UCSD-AML1 (cell line): Measurements from ENCODE around the gene SHC4.

ENCODE experiments used
- DNase-seq: peaks from one replicate; lab custom pipeline; 2025; ENCODE audit not compliant: unreplicated experiment; lab: John Stamatoyannopoulos, UW

Gene SHC4, protein sequence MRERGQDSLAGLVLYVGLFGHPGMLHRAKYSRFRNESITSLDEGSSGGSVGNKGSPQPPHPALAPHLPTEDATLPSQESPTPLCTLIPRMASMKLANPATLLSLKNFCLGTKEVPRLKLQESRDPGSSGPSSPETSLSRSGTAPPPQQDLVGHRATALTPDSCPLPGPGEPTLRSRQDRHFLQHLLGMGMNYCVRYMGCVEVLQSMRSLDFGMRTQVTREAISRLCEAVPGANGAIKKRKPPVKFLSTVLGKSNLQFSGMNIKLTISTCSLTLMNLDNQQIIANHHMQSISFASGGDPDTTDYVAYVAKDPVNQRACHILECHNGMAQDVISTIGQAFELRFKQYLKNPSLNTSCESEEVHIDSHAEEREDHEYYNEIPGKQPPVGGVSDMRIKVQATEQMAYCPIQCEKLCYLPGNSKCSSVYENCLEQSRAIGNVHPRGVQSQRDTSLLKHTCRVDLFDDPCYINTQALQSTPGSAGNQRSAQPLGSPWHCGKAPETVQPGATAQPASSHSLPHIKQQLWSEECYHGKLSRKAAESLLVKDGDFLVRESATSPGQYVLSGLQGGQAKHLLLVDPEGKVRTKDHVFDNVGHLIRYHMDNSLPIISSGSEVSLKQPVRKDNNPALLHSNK

DNA sequence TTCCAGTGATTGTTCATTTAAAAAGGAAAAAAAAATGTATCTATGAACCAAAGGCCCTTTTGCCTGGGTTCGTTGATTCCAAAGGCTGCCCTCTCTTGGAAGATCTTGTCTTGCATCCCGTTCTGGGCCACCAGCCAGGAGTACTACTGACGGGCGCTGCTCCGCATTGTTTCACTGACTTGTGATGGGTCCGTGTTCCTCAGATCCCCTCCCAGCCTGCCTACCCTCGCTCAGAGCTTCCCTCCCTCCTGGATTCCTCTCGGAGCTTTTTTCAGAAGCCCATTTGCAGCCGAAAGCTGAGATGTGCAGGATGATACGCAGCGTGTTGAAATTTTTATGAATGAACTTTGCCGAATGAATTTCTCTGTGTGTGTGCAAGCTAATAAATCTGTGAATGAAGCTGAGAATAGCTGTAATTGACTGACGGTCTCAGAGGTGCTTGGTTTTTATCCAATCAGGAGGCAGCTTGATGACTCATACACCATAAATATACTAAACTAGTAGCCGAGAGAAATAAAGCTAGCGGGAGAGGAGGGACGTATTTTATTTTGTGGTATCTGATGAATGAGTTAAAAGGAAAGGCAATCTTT lies at the start of gene SHC4:
SHC4 (minus strand) TSS at position 396 of the 590 bp plus-strand sequence. CDS start 904 bp downstream, outside the sequence.
- no peak for DNase-seq

DNA sequence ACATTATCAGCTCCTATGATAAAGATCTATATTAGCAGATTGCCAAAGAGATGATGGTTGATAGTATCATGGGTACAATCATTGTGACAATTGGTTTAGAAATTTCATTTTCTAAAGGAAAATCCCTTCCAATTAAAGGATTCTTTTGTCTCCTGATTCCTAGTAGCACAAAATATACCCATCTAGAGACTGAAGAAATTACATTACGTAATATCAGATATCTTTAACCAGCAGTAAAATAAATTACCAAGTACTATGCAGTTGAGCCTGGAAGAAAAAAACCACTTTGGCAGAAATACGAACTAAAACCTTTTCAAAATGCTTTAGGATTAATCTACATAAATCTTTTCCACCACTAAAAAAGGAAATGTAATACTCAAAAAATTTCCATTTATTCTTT lies 35.6 kb upstream of the SHC4 start:
- no peak for DNase-seq

DNA sequence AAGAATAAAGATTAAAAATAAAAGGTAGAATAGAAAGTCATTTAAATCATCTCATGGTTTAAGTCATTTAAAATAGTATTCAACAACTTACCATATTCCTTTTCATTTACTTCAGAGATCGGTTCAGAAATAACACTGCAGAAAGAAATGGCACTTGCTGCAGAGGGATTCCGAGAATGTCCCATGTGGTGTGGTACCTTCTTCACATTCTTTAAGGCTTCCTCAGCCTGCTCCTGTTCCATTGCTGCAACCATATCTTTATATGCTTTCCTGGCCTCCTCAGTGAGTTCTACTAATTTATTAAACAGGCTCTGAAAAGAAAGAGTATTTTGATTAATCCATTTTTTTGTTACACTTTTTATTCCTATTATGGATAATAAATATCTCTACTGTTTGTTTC lies 32.6 kb upstream of the SHC4 start:
- no peak for DNase-seq

DNA sequence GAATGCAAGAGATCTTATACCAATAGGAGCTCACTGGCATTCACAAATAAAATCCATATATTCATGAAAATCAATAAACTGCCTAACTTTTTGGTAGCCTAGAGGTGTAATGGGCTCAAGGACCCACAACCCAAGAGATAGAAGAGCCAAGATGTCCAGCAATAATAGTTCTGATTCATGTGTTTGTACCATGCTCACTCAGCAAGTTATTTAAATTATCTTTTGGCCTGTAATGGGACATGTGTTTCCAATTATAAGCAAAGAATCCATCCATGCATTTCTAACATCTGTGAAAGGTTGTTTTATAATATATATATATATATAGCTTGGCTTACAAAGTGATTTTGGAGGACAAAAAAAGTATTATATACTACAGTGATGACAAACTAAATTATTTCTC lies 29.7 kb upstream of the SHC4 start:
- DNase-seq = no peak

DNA sequence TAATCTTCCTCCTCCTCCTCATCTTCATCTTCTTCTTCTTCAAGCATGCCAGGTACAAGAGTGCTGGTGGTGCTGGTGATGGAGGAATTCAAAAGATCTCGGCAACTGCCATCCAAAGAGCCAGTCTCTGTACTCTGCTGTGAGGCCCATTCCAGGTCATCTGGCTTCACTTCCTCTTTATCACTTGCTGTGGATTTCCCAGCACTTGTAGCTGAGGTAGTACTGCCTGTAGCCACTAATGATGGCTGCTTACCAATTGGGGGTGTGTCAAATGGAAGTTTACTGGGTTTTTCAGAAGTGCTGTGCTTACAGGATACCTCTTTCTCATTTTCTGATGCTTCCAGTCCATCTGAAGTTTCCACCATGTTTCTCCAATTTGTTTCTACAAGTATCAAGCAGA lies 28.8 kb upstream of the SHC4 start:
- DNase-seq = no peak

DNA sequence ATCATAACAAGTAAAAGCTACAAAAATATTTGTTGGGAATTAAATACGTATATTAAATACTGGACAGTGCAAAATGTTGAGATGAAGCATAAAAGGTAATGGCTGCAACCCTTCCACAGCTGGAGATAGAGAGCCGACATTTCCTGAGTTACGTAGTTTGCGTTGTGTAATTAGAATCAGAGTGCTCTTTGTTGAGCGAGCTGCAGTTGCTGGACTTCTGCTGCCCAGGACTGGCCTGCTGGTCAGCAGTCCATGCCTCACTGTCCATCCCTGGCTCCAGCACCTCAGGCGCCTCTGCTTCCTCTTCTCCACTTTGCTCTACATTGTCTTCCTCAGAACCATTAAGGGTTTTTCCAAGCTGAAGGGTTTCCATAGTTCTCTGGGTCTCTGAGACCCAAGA lies 28.4 kb upstream of the SHC4 start:
- DNase-seq = no peak

DNA sequence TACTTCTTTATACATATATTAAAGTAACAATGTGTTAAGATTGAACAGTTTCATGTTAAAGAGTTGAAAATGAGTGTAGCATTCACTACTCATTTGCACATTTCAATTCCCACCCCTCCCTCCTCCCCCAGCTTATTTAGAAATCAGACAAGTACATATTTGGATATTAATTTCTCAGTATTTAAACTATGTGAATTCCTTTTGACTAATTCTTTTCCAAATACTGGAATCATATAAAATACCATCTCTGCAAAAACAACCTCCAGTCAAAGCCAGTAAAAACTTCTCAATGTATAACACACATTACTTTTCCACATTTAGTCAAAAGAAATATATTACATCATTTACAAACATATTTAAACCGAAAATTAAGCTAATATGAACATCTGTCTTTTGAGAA lies 25.5 kb upstream of the SHC4 start:
- DNase-seq = no peak

DNA sequence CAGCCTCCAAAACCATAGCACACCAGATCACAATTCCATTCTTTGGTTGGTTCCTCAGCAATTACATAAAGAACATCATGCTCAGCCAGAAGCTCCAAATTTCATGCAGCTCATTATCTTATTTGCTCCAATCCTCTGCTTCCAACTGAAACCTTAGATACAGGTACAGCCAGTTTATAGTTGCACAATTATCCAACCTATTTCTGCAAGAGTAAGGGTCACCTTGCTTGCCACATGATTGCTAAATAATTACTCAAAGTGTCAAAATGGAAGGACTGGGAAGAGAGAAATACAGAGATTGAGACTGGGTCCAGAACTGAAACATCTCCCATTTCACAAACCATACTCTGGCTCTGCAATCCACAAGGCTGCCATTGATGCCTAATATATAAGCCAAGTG lies 23.4 kb upstream of the SHC4 start:
- DNase-seq = no peak

DNA sequence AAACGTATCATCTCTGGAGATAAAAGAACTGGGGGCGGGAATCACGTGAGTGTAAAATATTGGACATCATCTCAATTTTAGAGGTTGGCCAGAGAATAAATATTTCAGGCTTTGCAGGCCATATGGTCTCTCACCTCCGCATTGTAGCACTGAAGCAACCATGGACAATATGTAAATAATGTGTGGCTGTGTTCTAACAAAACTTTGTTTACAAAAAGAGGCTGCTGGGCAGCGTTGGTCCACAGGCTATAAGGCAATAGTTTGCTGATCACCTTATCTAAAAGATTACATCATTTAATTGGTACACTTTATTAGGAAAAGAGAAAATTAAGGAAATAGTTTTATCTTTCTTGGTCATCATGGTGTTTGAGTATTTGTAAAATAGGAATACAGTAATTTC lies 22.5 kb upstream of the SHC4 start:
- no peak for DNase-seq

DNA sequence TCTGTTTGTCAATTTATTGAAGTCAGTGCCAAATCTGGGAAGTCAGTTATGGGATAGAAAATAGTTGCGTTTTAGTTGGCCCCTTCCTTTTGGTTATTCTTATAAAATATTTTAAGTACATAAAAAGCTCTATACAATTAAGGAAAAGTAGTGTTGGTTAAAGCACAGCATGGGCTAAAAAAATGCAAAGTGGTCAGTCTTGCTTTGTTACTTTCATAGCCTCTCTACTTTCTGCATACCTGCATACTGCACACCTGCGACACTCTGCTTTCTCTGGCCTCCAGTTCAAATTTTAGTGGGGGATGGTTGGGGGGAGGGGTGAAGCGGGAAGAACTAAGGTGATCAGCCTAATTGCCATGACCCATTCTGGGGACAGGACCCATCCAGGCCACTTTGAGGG lies 21.8 kb upstream of the SHC4 start:
- DNase-seq = no peak

DNA sequence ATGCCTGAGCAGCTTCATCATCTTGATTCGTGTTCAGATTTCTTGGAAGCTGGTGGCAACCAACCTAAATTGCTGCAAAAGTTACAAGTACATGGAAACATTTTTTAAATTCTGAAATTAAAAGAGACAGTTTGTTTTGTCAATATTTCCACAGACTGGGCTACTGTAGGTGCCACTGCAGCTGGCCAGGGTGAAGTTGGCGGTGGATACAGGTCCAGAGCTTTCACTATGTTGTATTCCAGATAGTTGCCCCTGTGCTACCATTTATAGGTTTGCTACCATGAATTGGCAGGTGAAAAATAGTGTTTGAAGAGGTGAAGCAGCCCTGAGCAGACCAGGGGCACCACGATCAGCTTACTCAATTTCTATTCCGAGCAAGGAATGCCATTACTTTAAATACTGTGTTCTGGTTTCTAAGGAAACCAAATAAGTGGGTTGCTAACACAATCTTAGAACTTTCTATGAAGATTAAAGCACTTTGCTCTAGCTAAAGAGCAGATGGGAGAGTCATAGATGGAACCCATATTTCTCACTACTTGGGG lies 21.2 kb upstream of the SHC4 start:
- DNase-seq = no peak

DNA sequence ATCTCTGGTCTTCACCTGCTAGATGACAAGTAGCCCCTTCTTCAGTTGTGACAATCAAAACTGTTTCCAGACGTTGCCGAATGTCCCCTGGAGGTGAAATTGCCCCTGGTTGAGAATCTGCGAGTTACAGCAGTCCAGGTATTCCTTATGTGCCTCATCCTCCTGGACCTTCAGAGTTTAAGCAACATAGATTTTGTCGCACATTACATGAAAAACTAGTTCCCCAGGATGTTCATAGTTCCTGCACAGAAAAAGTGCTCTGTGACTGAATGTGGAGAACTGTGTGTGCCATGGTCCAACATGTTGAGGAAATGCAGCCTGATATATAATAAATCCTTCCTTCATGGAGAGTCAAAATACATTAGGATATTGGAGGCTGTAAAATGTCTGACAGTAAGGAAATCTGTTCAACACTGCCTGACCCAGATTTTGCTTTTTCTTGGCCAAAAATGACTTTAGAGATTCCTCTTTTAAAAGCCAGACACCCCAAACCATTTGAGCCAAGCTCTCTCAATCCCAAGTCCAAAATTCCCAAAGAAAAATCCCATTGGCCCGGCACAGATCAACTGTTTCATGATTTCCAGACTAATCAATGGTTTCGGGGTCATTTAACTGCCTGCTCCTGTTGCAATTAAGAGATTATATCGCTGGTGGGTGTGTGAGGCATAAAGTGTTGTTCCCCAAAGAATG lies 20.4 kb upstream of the SHC4 start:
- DNase-seq = no peak

DNA sequence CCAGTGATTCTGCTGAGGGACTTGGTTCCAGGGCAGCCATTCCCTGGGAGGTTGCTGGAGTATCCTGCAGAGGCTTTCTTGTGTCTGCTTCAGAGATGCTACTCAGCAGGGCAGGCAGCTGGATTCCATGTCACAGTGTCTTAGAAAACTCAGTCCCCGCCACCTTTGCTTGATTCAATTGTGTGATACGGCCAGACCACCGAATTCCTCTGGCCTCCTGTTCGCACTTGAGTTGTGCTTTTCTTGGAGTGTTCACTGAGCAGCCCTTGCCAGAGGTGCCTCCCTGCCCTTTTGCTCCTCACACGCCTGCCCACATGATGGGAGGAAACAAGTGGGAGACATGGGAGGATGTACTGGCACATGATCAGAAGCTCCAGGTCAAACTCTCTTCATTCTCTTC lies 19.6 kb upstream of the SHC4 start:
- DNase-seq = no peak

DNA sequence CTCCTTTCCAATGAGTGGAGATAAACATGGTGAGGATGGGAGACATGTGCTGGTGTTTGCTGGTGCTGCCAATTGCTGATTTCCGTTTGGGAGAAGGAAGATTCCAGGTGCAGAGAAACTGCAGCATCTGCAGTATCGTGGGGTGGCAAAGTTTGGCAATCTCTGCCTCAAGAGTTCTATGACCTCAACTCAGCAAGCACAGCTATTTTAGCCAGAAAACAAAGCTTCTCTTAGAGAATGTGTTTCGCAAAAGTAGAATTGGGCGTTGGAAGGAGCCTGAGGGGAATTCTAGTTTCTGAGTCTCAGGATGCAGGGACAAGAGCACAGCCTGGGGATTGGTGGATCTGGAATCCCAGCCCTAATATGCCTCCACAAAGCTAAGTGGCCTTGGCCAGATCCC lies 18.2 kb upstream of the SHC4 start:
- DNase-seq = no peak

DNA sequence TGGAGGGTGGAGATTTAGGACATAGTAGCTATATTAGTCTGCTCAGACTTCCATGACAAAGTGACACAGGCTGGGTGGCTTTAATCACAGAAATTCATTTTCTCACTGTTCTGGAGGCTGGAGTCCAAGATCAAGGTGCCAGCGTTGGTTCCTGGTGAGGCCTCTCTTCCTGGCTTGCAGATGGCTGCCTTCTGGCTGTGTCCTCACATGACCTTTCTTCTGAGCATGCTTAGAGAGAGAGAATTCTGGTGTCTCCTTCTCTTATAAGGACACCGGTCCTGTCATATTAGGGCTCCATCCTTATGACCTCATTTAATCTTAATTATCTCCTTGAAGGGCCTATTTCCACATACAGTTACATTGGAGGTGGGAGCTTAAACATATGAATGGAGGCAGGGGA lies 14.9 kb upstream of the SHC4 start:
- DNase-seq = no peak

DNA sequence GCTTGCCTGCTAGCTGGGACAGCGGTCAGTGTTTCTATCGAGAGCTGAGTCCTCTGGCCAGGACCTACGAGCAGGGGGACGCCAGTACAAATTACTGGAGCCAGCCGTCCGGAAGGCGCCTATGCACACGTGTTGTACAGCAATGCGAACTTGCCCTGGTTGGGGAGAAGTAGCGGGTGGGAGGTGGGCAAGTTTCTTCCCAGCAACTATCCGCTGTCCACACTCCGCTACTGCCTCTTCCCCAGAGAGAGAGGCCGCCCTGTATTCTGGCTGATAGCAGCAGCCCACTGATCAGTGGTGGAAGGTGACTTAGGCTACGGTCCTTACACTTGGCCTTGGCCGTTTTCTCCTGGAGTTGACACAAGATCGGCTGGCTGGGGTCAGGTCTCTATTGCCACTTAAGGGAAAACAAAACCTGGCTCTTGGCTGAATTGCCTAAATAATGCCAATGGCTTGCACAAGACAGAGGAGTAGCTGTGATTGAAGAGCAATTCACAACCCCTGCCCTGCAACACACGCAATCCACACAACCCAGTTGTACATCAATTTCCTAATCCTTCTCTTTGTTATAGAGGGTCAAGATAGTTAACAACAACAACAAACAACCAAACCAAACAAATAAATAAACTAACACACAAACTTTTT lies 12.8 kb upstream of the SHC4 start:
- no peak for DNase-seq

DNA sequence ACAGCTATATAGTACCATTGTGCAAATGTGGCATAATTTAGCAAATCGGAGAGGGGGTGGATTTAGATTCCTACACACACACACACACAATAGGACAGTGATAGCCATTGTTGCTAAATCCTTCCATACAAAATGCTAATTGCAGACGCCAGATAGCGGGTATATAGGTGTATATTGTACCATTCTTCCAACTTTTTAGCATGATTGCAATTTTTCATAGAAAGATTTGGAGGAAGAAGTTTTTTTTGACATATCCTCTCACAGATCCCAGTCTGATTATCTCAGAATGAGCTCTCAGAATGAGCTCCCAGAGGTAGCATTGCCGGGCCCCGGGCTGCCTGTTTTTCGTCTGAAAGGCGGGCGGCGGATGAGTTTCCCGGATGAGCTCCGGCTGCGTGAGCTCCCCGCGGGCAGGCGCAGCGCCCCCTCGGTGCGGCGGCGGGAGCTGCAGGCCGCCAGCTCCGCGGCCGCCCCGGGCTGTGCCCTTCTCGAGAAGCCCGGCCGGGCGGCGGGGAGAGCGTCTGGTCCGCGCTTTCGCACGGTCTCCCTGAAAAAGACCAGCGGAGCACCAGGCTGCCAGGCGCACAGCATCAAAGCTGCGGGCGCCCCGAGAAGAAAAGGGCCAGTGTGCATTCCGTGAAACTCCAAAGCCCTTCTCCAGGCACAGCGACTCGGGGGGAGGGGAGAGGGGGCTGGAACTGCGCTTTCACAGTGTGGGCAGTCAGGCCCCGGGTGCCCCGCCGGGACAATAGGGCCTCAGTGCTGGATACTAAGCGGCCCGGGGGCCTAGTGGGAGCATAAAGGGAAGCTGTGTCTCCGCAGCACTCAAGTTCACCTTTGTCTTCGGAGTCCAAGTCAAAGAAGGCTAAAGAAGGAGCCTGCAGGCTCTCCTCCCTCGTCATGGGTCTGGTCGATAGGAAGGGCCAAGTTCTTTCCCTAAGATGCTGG lies 12.0 kb upstream of the SHC4 start:
- DNase-seq = peak; percentile 87

DNA sequence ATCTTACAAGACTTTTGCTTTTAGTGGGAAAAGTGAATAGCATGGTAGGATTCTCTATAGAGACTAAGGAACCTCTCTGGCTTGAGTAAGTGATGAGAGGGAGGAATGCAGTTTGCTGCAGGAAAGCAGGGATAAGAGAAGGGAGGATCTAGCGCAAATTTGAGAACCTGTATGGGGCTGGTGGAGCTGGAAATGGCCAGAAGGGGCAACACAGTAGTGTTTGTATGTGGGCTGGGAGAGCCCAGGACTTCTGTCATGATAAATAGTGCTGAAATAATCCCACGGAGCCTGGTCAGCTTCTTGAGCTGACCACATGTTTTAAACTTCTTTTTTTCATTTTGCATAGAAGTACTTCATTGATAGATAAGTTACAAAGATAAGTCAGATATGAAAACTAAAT lies 11.2 kb upstream of the SHC4 start:
- no peak for DNase-seq

DNA sequence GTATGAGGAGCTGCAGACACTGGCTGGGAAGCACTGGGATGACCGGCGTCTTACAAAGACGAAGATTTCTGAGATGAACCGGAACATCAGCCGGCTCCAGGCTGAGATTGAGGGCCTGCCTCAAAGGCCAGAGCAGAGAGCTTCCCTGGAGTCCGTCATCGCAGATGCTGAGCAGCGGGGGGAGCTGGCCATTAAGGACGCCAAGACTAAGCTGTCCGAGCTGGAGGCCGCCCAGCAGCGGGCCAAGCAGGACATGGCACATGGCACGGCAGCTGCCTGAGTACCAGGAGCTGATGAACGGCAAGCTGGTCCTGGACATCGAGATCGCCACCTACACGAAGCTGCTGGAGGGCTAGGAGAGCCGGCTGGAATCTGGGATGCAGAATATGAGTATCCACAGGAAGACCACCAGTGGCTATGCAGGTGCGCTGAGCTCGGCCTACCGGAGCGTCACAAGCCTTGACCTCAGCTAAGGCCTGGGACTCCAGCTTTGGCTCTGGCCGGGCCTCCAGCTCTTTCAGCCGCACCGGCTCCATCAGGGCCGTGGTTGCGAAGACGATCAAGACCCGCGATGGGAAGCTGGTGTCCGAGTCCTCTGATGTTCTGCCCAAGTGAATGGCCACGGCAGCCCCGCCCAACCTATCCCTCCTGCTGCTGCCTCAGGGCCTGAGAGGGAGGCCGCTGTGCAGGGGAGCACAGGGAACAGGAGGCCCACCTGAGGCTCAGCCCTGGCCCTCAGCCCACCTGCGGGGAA lies 9.2 kb upstream of the SHC4 start:
- no peak for DNase-seq
